Neural crest cell (in vitro differentiated cells): ENCODE results near the gene ZNF24. TPM values are rescaled to one million over a fixed set of nuclear protein-coding genes. Genes with fewer than 3 reads are reported as not detected.

Experiments
- DNase-seq: peaks from one replicate; pipeline ENCODE4 v3.0.0; 2021; ENCODE audit warnings: low read depth, mixed read lengths, low spot score
- H3K27ac Mint-ChIP-seq: one replicate; pipeline ENCODE4 v1.8.0; 2021; ENCODE audit warnings: mild to moderate bottlenecking, mixed read lengths; ENCODE audit not compliant: unreplicated experiment
- H3K27me3 Mint-ChIP-seq: 2 replicates; pipeline ENCODE4 v1.8.0; 2021; ENCODE audit warnings: low read depth, mild to moderate bottlenecking, mixed read lengths
- H3K36me3 Mint-ChIP-seq: 2 replicates; pipeline ENCODE4 v1.8.0; 2021; ENCODE audit warnings: low read depth, mild to moderate bottlenecking, mixed read lengths
- H3K4me1 Mint-ChIP-seq: 2 replicates; pipeline ENCODE4 v1.8.0; 2021; ENCODE audit warnings: mixed read lengths
- H3K4me3 Mint-ChIP-seq: one replicate; pipeline ENCODE4 v1.8.0; 2021; ENCODE audit warnings: mild to moderate bottlenecking, mixed read lengths
- H3K9me3 Mint-ChIP-seq: 2 replicates; pipeline ENCODE4 v1.8.0; 2021; ENCODE audit warnings: mixed read lengths
- total RNA-seq: library from RNA; stranded (reverse); gene quantifications from 2 replicates; pipeline ENCODE4 v1.2.1, GENCODE V29; 2021
- TF ChIP-seq, protein P1 (sequence below): fragments of 200-600 bp; sonication (generic); conservative IDR thresholded peaks from 2 replicates; pipeline ENCODE4 v1.5.0; 2021; ENCODE audit warnings: antibody characterized with exemption, mild to moderate bottlenecking

The ZNF24 gene
- total RNA-seq, 1 donor from 2014 or later, result 89.3 TPM

DNA sequence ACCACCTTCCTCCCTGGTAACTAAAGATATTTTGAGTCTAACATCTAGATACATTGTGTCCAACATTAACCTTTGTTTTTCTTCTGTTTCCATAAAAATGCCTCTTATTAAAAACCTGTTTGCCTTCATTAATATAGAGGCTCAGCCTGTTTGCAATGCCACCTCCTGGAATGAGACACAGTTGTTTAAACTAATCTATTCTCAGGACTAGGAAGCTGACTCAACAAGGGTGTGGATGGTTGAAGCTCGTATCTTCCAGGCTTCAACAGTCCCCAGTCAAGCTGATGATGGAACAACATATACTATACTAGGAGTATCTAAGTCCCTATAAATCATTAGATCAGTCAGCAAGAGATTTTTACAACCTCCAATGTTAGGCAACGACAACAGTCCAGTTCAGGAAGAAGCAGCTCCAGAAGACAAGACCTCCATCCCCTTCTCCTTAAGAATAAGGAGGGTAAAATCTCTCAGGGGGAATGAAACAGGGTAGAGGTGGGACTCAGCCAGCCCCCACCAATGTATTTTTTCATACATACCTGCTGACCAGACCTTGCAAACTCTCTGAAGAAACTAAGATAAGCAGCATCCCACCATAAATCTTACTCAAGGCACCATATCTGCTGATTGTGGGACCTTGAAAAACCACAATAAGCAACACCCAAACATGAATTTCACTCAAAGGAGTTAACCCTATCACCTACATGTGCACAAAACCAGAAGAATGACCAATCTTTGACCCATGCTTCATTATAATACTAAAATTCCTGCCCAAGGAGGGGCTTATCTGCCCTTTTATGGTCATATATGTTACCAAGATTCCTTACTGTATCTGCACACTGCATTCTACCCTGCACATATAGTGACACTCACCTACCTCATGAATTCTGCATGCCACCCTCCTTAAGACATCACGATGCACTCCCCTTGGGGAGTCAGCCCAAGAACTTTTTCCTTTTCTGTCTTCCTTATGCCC lies 21.4 kb downstream of the ZNF24 start:
- Mint-ChIP-seq H3K27me3 (no peaks in the 10 kb centered on the region), H3K27ac (no peak overlapping the region), H3K4me3 (no peak overlapping the region), H3K9me3 (no peaks in the 10 kb centered on the region), H3K36me3 (peaks cover 3% of the 10 kb centered on the region), H3K4me1 (no peaks in the 10 kb centered on the region)
- TF ChIP-seq, protein P1, sequence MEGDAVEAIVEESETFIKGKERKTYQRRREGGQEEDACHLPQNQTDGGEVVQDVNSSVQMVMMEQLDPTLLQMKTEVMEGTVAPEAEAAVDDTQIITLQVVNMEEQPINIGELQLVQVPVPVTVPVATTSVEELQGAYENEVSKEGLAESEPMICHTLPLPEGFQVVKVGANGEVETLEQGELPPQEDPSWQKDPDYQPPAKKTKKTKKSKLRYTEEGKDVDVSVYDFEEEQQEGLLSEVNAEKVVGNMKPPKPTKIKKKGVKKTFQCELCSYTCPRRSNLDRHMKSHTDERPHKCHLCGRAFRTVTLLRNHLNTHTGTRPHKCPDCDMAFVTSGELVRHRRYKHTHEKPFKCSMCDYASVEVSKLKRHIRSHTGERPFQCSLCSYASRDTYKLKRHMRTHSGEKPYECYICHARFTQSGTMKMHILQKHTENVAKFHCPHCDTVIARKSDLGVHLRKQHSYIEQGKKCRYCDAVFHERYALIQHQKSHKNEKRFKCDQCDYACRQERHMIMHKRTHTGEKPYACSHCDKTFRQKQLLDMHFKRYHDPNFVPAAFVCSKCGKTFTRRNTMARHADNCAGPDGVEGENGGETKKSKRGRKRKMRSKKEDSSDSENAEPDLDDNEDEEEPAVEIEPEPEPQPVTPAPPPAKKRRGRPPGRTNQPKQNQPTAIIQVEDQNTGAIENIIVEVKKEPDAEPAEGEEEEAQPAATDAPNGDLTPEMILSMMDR, result no peak
- no peak for DNase-seq

DNA sequence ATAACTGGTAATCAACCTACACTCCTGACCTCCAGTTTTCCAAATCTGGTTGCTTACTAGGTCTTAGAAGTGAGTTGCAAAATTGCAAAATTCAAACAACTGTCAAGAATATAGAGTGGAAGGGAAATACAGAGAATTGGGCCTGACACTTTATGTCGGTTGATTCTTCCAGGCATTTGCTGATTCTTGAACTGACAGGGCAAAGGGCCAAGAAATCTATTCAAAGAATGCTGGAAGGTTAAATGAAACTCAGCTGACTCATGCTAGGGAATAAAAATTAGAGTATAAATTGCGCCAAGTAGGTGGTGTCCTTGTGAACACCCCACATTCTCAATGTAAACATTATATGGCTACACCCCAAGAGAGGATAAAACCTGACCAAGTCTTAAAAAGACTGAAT lies 32.7 kb downstream of the ZNF24 start:
- Mint-ChIP-seq H3K27me3 (no peaks in the 10 kb centered on the region), H3K4me1 (no peaks in the 10 kb centered on the region), H3K36me3 (peaks cover 63% of the 10 kb centered on the region), H3K27ac (no peak overlapping the region), H3K9me3 (peaks cover 42% of the 10 kb centered on the region), H3K4me3 (no peak overlapping the region)
- TF ChIP-seq, protein P1, result no peak
- no peak for DNase-seq

DNA sequence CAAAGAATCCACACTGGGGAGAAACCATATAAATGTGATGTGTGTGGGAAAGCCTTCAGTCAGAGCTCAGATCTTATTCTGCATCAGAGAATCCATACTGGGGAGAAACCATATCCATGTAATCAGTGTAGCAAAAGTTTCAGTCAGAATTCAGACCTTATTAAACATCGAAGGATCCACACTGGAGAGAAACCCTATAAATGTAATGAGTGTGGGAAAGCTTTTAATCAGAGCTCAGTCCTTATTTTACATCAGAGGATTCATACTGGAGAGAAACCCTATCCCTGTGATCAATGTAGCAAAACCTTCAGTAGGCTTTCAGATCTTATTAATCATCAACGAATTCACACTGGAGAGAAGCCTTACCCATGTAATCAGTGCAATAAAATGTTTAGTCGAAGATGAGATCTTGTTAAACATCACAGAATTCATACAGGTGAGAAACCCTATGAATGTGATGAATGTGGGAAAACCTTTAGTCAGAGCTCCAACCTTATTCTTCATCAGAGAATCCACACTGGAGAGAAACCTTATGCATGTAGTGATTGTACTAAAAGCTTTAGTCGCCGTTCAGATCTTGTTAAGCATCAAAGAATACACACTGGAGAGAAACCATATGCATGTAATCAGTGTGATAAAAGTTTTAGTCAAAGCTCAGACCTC lies 37.5 kb downstream of the ZNF24 start:
- TF ChIP-seq, protein P1, result no peak
- DNase-seq, result no peak
- H3K4me3 Mint-ChIP-seq, result no peak overlapping the region
- H3K27me3 Mint-ChIP-seq, result no peaks in the 10 kb centered on the region
- no peak overlapping the region for H3K27ac Mint-ChIP-seq
- H3K4me1 Mint-ChIP-seq, result no peaks in the 10 kb centered on the region
- H3K9me3 Mint-ChIP-seq, result peaks cover 38% of the 10 kb centered on the region
- peaks cover 84% of the 10 kb centered on the region for H3K36me3 Mint-ChIP-seq

DNA sequence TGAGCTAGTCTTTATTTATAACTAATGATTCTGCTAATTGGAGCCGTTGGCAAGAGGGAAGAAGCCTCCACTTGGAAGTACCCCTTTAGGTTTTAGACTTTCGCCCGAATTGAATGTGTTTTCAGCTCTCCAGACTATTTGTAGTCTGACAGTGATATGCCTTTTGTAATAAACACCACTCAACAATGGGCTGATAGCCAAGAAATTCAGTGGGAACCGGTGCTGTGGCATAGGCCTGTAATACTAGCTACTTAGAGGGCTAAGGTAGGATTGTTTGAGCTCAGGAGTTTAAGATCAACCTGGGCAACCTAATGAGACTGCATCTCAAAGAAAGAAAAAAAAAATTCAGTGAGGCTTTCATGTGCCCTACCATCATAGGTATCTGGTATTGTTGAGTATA lies 40.6 kb downstream of the ZNF24 start:
- DNase-seq, result no peak
- TF ChIP-seq, protein P1, result no peak
- H3K4me1 Mint-ChIP-seq, result no peaks in the 10 kb centered on the region
- no peak overlapping the region for H3K4me3 Mint-ChIP-seq
- no peak overlapping the region for H3K27ac Mint-ChIP-seq
- peaks cover 81% of the 10 kb centered on the region for H3K36me3 Mint-ChIP-seq
- H3K9me3 Mint-ChIP-seq, result peaks cover 34% of the 10 kb centered on the region
- H3K27me3 Mint-ChIP-seq, result no peaks in the 10 kb centered on the region

DNA sequence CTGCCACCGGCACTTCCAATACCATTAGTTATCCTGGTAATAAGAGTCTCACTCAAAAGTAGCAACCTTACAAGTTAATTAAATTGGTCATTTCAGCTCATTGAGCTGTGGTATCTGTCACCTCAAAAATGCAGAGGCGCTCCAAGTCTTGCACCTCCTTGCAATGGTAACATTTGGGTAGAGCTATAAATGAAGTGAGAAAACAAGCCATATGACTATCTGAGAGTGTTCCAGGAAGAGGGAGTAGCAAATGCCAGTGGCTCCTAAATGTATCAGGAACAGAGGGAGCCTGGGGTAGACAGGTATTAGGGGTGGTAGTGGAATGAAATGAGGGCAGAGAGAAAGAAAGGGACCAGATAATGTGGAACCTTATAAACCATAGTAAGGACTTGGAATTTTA lies 48.2 kb downstream of the ZNF24 start:
- H3K9me3 Mint-ChIP-seq, result peaks cover 15% of the 10 kb centered on the region
- H3K27me3 Mint-ChIP-seq, result no peaks in the 10 kb centered on the region
- no peak overlapping the region for H3K4me3 Mint-ChIP-seq
- TF ChIP-seq, protein P1, result no peak
- H3K4me1 Mint-ChIP-seq, result peaks cover 14% of the 10 kb centered on the region
- no peak overlapping the region for H3K27ac Mint-ChIP-seq
- H3K36me3 Mint-ChIP-seq, result peaks cover 52% of the 10 kb centered on the region
- no peak for DNase-seq
